ENCODE results near the gene RAD23A.

DNA sequence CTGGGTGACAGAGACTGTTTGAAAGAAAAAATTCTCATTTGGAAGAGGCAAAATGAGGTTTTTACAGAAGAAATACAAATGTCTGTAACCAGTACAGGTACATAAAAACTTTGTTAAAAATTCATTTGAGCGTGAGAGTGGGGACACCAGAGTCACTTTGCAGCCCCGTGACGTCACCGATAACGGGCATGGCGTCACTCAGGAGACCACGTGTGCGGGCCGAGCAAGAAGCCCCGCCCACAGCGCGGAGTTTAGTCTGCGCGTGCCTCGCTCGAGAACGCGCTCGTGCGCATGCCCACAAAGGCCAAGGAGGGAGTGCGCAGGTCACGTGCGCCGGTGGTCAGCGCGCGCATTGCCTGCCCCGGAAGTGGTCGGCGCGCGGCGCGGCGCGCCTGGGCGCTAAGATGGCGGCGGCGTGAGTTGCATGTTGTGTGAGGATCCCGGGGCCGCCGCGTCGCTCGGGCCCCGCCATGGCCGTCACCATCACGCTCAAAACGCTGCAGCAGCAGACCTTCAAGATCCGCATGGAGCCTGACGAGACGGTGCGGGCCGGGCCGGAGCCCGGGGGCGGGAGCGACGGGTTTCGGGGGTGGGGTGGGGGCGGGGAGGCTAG is at the start of gene RAD23A:
- TF ChIP-seq, protein P1, sequence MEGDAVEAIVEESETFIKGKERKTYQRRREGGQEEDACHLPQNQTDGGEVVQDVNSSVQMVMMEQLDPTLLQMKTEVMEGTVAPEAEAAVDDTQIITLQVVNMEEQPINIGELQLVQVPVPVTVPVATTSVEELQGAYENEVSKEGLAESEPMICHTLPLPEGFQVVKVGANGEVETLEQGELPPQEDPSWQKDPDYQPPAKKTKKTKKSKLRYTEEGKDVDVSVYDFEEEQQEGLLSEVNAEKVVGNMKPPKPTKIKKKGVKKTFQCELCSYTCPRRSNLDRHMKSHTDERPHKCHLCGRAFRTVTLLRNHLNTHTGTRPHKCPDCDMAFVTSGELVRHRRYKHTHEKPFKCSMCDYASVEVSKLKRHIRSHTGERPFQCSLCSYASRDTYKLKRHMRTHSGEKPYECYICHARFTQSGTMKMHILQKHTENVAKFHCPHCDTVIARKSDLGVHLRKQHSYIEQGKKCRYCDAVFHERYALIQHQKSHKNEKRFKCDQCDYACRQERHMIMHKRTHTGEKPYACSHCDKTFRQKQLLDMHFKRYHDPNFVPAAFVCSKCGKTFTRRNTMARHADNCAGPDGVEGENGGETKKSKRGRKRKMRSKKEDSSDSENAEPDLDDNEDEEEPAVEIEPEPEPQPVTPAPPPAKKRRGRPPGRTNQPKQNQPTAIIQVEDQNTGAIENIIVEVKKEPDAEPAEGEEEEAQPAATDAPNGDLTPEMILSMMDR (IDR thresholded peaks at IDR 0.05): no peak
- TF ChIP-seq NFE2L2 (conservative IDR thresholded peaks at IDR 0.05; ENCODE audit: low read length): no peak
- no peak for TF ChIP-seq ESRRA (IDR thresholded peaks at IDR 0.05; ENCODE audit: borderline replicate concordance, low read length)
- no peak for TF ChIP-seq EHMT2 (IDR thresholded peaks at IDR 0.05; ENCODE audit: low read depth)
- TF ChIP-seq, protein P2, sequence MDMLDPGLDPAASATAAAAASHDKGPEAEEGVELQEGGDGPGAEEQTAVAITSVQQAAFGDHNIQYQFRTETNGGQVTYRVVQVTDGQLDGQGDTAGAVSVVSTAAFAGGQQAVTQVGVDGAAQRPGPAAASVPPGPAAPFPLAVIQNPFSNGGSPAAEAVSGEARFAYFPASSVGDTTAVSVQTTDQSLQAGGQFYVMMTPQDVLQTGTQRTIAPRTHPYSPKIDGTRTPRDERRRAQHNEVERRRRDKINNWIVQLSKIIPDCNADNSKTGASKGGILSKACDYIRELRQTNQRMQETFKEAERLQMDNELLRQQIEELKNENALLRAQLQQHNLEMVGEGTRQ (IDR thresholded peaks at IDR 0.05): peak; percentile 98
- no peak for TF ChIP-seq SMC3 (IDR thresholded peaks at IDR 0.05)
- TF ChIP-seq CHD2 (IDR thresholded peaks at IDR 0.05; ENCODE audit: low read length, partially characterized antibody): no peak
- no peak for TF ChIP-seq MAZ (IDR thresholded peaks at IDR 0.05; ENCODE audit: borderline replicate concordance, low read depth, low read length)

Measured in A549 (cell line).